Measurements from ENCODE around the gene ZNF778. TPM values are rescaled to one million over a fixed set of nuclear protein-coding genes. Genes with fewer than 3 reads are reported as not detected.

Gene ZNF778
- total RNA-seq, 1 donor from 2014 or later: 37.5 TPM

DNA sequence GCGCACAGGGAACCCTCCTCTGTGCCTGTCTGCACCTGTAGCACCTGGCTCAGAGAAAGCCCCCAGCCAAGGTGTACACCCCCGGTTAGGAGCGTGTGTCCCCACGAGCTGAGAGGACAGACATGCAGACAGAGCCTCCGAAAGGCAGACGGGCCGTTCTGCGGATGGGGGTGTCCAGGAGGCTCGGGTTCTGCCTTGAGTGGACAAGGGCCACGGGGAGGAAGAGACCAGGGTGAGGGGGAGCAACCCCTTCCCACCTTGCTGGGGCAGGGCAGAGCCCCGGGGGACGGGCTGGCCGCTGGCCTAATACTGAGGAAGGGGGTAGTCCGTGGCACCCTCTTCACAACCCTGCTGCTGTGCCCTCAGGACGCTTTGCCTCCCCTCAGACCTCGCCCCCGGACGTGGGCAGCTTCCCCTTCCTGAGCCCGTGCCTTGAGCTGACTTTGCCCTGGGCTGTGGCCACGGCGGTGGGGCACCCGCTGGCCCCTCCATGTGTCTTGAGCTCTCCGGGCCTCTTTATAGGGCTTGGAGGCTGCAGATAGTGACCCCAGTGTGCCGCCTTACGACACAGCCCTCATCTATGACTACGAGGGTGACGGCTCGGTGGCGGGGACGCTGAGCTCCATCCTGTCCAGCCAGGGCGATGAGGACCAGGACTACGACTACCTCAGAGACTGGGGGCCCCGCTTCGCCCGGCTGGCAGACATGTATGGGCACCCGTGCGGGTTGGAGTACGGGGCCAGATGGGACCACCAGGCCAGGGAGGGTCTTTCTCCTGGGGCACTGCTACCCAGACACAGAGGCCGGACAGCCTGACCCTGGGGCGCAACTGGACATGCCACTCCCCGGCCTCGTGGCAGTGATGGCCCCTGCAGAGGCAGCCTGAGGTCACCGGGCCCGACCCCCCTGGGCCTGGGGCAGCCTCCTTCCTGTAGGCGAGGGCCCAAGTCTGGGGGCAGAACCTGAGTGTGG, 22.9 kb upstream of the ZNF778 start:
- DNase-seq: no peak

- DNase-seq: no peak
Measured at GRCh38 chr16:89195521-89196171, 21.9 kb upstream of the ZNF778 start.

GRCh38 chr16:89197033-89197632, 20.4 kb upstream of the ZNF778 start:
- no peak for DNase-seq

- DNase-seq: no peak
Measured at GRCh38 chr16:89197633-89198416, 19.7 kb upstream of the ZNF778 start.

- no peak for DNase-seq
Measured at GRCh38 chr16:89198417-89199240, 18.9 kb upstream of the ZNF778 start.

GRCh38 chr16:89199241-89200123, 18.0 kb upstream of the ZNF778 start:
- DNase-seq: no peak

GRCh38 chr16:89200124-89200849, 17.2 kb upstream of the ZNF778 start, which contains the start of gene SLC22A31:
Gene SLC22A31 (minus strand): TSS chr16:89200537. CDS start chr16:89200501, 36 bp downstream.
- no peak for DNase-seq

DNA sequence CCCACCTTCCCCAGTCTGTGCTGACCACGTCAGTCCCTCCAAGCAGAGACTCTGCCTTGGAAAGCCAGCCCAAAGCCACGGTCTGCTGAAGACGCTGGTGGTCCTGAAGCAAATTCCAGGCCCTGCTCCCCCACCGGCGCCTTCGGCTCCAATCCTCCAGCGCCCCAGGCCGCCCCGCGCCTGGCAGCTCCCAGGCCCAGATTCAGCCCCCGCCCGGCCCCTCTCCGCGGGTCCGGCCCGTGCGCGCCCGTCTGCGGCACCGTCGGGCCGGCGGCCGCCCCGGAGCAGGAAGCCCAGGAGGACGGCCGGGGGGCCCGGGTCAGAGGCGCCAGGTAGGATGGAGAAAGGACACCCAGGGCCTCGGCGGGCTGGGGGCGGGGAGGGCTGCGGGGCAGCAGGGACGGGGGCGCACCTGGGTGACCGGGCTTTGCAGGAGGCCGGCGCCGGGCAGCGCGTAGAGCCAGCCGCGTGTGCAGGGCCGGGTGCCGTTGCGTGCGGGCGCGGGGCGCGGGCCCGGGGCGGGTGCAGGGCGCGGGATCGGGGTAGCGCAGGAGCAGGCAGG, 16.6 kb upstream of the ZNF778 start:
- DNase-seq: no peak

- DNase-seq: peak; percentile 87
Measured at GRCh38 chr16:89201439-89202377, 15.8 kb upstream of the ZNF778 start.

DNA sequence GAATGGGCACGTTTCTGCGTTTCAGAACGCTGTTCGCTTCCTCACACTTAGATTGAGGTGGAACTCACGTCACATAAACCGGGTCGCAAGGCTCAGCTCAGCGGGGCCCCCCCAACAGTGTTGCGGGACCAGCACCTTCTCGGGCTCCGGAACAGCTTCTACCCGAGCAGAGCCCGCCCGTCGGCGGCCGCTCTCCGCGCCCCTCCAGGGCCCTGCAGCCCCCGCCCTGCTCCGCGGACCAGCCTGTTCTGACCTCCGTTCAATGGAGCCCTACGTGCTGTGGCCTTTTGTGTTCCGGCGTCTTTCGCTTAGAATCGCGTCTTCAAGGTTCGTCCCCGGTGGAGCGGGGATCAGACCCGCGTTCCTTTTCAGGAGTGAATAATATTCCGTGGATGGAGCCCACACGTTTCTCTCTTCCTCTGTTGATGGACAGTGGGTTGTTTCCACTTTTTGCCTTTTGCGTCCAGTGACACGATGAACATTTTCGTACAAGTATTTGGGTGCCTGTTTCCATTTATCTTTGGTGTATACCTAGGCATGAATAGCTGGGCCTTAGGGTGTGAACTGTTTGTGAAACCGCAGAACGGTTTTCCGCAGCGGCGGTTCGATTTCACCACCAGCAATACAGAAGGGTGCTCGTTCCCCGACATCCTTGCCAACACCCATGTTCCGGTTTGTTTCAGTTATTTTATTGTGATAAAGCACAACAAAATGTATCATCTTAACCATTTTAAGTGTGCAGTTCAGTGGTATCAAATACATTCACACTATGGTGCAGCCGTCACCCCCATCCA, 14.9 kb upstream of the ZNF778 start:
- DNase-seq: no peak

GRCh38 chr16:89207993-89208392, 9.5 kb upstream of the ZNF778 start:
- no peak for DNase-seq

- no peak for DNase-seq
Measured at GRCh38 chr16:89209522-89210044, 7.9 kb upstream of the ZNF778 start.

GRCh38 chr16:89210165-89210903, 7.2 kb upstream of the ZNF778 start:
- no peak for DNase-seq

DNA sequence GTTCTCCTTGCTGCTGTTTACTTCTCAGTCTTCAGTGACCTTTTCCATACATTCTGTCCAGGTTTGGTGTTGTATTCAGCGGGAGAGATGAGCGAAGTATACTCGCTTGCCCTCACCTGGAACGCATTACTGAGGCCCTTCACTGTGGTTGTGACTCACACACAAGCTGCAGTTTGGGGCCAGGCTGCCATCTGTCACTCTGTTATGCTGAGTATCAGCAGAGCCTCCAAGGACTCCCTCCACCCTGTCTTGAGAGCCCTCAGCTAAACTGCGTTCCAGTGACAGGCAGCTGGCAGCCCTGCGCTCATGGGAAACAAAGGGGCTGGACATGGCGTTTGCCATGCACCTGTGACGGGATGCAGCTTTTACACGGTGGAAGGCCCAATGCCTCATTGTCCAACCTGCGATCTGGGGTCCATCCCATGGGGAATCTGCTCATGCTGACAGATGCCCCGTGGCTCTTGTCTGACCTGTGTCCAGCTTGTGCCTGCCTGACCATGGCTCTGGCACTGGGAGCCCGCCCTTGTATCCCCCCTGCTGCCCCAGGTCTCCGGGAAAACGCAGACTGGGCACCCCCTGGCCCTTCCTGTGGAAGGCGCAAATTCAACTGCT, 6.5 kb upstream of the ZNF778 start:
- DNase-seq: no peak

DNA sequence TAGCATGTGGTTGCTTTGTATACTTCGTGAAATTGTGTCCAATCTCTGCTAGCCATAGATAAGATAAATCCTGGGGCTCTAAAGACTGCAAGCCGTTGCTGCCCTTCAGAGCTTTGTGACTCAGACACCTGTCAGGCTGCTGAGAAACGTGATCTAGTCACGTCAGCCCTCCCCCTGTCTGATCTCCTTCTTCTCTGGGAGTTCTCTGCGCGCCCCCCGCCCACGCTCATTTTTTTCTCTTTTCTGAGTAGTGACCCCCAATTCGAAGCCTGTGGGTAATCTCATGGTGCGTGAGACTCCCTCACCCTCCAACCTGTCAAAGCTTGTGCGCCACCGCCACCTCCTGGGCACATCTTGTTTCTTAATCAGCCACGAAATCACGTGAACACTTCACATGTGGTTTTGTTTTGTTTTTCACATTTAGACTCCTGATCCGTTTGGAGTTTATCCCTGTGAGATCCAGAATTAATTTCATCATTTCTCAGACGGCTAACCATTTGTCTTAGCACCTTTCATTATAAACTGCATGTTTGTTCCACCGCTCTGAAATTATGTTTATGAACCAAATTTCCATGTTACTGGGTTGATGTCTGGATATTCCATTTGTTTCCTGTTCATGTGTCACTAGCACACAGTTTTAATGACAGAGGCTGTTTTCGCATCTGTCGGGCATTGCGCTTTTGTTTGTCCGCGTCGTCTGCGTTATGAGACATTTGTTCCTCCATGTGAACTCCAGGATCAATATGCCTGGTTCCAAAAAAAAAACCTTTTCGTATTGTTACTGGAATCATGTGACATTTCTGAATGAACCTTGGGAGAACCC, 977 bp upstream of the ZNF778 start:
- peak; percentile 91 for DNase-seq

Measured in tongue (tissue), 2 donors.